ENCODE measurements around the gene RPS15. TPM values are rescaled to one million over a fixed set of nuclear protein-coding genes. Genes with fewer than 3 reads are reported as not detected.

The RPS15 gene
- total and polyA plus RNA-seq, 2 of the 13 experiments (the other 11 are each of a cell fraction or from before 2014, with no cell fraction given) = 695 to 1,411 TPM

- TF ChIP-seq, protein P1, sequence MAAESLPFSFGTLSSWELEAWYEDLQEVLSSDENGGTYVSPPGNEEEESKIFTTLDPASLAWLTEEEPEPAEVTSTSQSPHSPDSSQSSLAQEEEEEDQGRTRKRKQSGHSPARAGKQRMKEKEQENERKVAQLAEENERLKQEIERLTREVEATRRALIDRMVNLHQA (CRISPR knock-in tag; IDR thresholded peaks at IDR 0.05) = no peak
- TF ChIP-seq RXRA (CRISPR knock-in tag; IDR thresholded peaks at IDR 0.05) = peak; percentile 41; the same call in 1 of the 2 replicates
- TF ChIP-seq MYNN (CRISPR knock-in tag; IDR thresholded peaks at IDR 0.05; ENCODE audit: low read depth) = no peak
- 0 out of 2 replicates have a peak, but pooled peaks have one; percentile 34 for TF ChIP-seq ZNF430 (CRISPR knock-in tag; IDR thresholded peaks at IDR 0.05)
- TF ChIP-seq THRA (CRISPR knock-in tag; IDR thresholded peaks at IDR 0.05; ENCODE audit: borderline replicate concordance) = peak; percentile 69; the same call in 1 of the 2 replicates
- TF ChIP-seq KLF16 (CRISPR knock-in tag; IDR thresholded peaks at IDR 0.05) = 0 out of 4 replicates have a peak, but pooled peaks of 1 of the 2 experiments have one; percentile 1
- TF ChIP-seq HDAC1 (CRISPR knock-in tag; IDR thresholded peaks at IDR 0.05) = peak; percentile 40; the same call in 1 of the 2 replicates
- no peak for TF ChIP-seq ZNF567 (CRISPR knock-in tag; IDR thresholded peaks at IDR 0.05; ENCODE audit: borderline replicate concordance)
- TF ChIP-seq SAP130 (CRISPR knock-in tag; IDR thresholded peaks at IDR 0.05; ENCODE audit: low read depth) = peak; percentile 35; the same call in 1 of the 2 replicates
- TF ChIP-seq ARNTL (CRISPR knock-in tag; IDR thresholded peaks at IDR 0.05) = 0 out of 2 replicates have a peak, but pooled peaks have one; percentile 23
- TF ChIP-seq ZC3H13 (CRISPR knock-in tag; IDR thresholded peaks at IDR 0.05) = no peak
- TF ChIP-seq KDM5B (CRISPR knock-in tag; IDR thresholded peaks at IDR 0.05; ENCODE audit: borderline replicate concordance) = no peak
- TF ChIP-seq PHF8 (CRISPR knock-in tag; IDR thresholded peaks at IDR 0.05) = no peak
- 0 out of 2 replicates have a peak, but pooled peaks have one; percentile 24 for TF ChIP-seq SPEN (CRISPR knock-in tag; IDR thresholded peaks at IDR 0.05; ENCODE audit: low read depth)
- no peak for TF ChIP-seq NR2F2 (IDR thresholded peaks at IDR 0.05; ENCODE audit: borderline replicate concordance, low read depth)
- no peak for TF ChIP-seq ZNF616 (CRISPR knock-in tag; IDR thresholded peaks at IDR 0.05; ENCODE audit: low read depth)
- 0 out of 2 replicates have a peak, but pooled peaks have one; percentile 38 for TF ChIP-seq SP4 (CRISPR knock-in tag; IDR thresholded peaks at IDR 0.05)
- TF ChIP-seq, protein P2, sequence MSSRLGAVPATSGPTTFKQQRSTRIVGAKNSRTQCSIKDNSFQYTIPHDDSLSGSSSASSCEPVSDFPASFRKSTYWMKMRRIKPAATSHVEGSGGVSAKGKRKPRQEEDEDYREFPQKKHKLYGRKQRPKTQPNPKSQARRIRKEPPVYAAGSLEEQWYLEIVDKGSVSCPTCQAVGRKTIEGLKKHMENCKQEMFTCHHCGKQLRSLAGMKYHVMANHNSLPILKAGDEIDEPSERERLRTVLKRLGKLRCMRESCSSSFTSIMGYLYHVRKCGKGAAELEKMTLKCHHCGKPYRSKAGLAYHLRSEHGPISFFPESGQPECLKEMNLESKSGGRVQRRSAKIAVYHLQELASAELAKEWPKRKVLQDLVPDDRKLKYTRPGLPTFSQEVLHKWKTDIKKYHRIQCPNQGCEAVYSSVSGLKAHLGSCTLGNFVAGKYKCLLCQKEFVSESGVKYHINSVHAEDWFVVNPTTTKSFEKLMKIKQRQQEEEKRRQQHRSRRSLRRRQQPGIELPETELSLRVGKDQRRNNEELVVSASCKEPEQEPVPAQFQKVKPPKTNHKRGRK (CRISPR knock-in tag; IDR thresholded peaks at IDR 0.05) = no peak
- 0 out of 2 replicates have a peak, but pooled peaks have one; percentile 38 for TF ChIP-seq PCBP1 (IDR thresholded peaks at IDR 0.05; ENCODE audit: borderline replicate concordance, low read depth, low read length)
- TF ChIP-seq MLXIP (CRISPR knock-in tag; IDR thresholded peaks at IDR 0.05; ENCODE audit: borderline replicate concordance) = no peak
These were observed 15.5 kb downstream of the RPS15 start (continued) for GRCh38 chr19:1453525-1454364.
